ACHN (cell line): ENCODE results near the gene VWA8.
A peak's percentile ranks its signal among the peaks of the same experiment; 100 is the strongest.
"Not testable (repeated sequence)": the region's sequence is repeated elsewhere in the genome, so short reads cannot be mapped to it uniquely, and the experiment has no call there.

Experiments
- DNase-seq: peaks from one replicate; pipeline ENCODE4 v3.0.0-alpha.2; 2015
- in situ Hi-C: cut with HindIII; loops from 2 replicates; pipeline ENCODE4 v1.10.0; 2017; ENCODE audit warnings: low sequenced_read_pairs, low pct_ligation_motif_present, low pct_unique_long_range_greater_than_20kb

The VWA8 gene

GRCh38 chr13:41970918-41971317 is 10.0 kb upstream of the VWA8 start:
- DNase-seq = no peak
- in situ Hi-C loops = no loop called here

GRCh38 chr13:41970022-41970421 is 9.1 kb upstream of the VWA8 start:
- in situ Hi-C loops = no loop called here
- no peak for DNase-seq

GRCh38 chr13:41969072-41969471 is 8.2 kb upstream of the VWA8 start:
- no peak for DNase-seq
- in situ Hi-C loops = no loop called here

GRCh38 chr13:41966671-41967070 is 5.8 kb upstream of the VWA8 start:
- no peak for DNase-seq
- in situ Hi-C loops = no loop called here

- DNase-seq = no peak
- in situ Hi-C loops = no loop called here
Measured at GRCh38 chr13:41962994-41963393, 2.1 kb upstream of the VWA8 start.

GRCh38 chr13:41961466-41961760 is 504 bp upstream of the VWA8 start:
- in situ Hi-C loops = no loop called here
- DNase-seq = no peak

GRCh38 chr13:41960211-41960636 is 685 bp downstream of the VWA8 start:
- DNase-seq = peak; percentile 32
- in situ Hi-C loops = no loop called here

- in situ Hi-C loops = no loop called here
- no peak for DNase-seq
Measured at GRCh38 chr13:41956272-41956671, 4.6 kb downstream of the VWA8 start.

- DNase-seq = no peak
- in situ Hi-C loops = no loop called here
Measured at GRCh38 chr13:41955605-41956004, 5.3 kb downstream of the VWA8 start.

GRCh38 chr13:41954226-41954625 is 6.7 kb downstream of the VWA8 start:
- DNase-seq = no peak
- in situ Hi-C loops = no loop called here

- DNase-seq = no peak
- in situ Hi-C loops = no loop called here
Measured at GRCh38 chr13:41952749-41953148, 8.2 kb downstream of the VWA8 start.

- DNase-seq, in situ Hi-C loops: not testable (repeated sequence)
Measured at GRCh38 chr13:41949104-41949503, 11.8 kb downstream of the VWA8 start.

GRCh38 chr13:41945926-41946325 is 15.0 kb downstream of the VWA8 start:
- DNase-seq = no peak
- in situ Hi-C loops = no loop called here

- in situ Hi-C loops = no loop called here
- no peak for DNase-seq
Measured at GRCh38 chr13:41944635-41945397, 16.1 kb downstream of the VWA8 start.

GRCh38 chr13:41944229-41944628 is 16.7 kb downstream of the VWA8 start:
- no peak for DNase-seq
- in situ Hi-C loops = no loop called here

GRCh38 chr13:41942462-41943094 is 18.3 kb downstream of the VWA8 start:
- peak; percentile 48 for DNase-seq
- in situ Hi-C loops = no loop called here

GRCh38 chr13:41941174-41941573 is 19.7 kb downstream of the VWA8 start:
- peak; percentile 10 for DNase-seq
- in situ Hi-C loops = no loop called here

GRCh38 chr13:41939398-41939797 is 21.5 kb downstream of the VWA8 start:
- DNase-seq = no peak
- in situ Hi-C loops = no loop called here

- in situ Hi-C loops = no loop called here
- DNase-seq = no peak
Measured at GRCh38 chr13:41938918-41939317, 22.0 kb downstream of the VWA8 start.

- in situ Hi-C loops = no loop called here
- DNase-seq = no peak
Measured at GRCh38 chr13:41937388-41937787, 23.5 kb downstream of the VWA8 start.
